GM12878 (cell line): ENCODE measurements around the gene IRGQ. TPM values are rescaled to one million over a fixed set of nuclear protein-coding genes. Genes with fewer than 3 reads are reported as not detected.
A peak's percentile ranks its signal among the peaks of the same experiment; 100 is the strongest.

Source experiments
- ATAC-seq: fragments of 200-7000 bp; cut with Tn5 transposase; 3 replicates; pipeline ENCODE4 v1.9.1; 2020; ENCODE audit warnings: mild to moderate bottlenecking, moderate library complexity
- BruUV-seq: library from RNA; stranded (reverse); fragments of 400-500 nt; replicated peaks from 2 replicates; lab custom pipeline; 2021; lab: Mats Ljungman, UMichigan
- CTCF ChIA-PET: fragments of 300-600 bp; sonication (Branson Sonifier 250); formaldehyde crosslinking; extraction: SDS; loops from one replicate; lab custom pipeline; 2021; ENCODE audit warnings: inconsistent platforms; lab: Yijun Ruan, JAX
- POLR2A ChIA-PET: fragments of 350-600 bp; formaldehyde crosslinking; extraction: SDS; loops from one replicate; lab custom pipeline; 2021; ENCODE audit warnings: inconsistent platforms; lab: Charles Lee
- RAD21 ChIA-PET: fragments of 300-600 bp; sonication (Branson Sonifier 250); formaldehyde crosslinking; loops from one replicate; lab custom pipeline; 2023; ENCODE audit warnings: antibody characterized with exemption; ENCODE audit not compliant: unreplicated experiment; lab: Charles Lee
- SMC1A ChIA-PET: fragments of 300-600 bp; sonication (Branson Sonifier 250); formaldehyde crosslinking; loops from one replicate; lab custom pipeline; 2023; ENCODE audit not compliant: unreplicated experiment, uncharacterized antibody; lab: Charles Lee
- DNase-seq: peaks from one replicate; pipeline ENCODE4 v3.0.0-alpha.2; 2011; ENCODE audit warnings: low read depth, low spot score
- FAIRE-seq: peaks from 3 replicates; lab custom pipeline; 2011; peaks lifted over from hg19 to GRCh38; lab: Jason Lieb, UNC
- H2AFZ ChIP-seq: 2 replicates; pipeline ENCODE4 v1.6.0; 2011; ENCODE audit warnings: low read depth, low read length, control low read depth; ENCODE audit not compliant: control insufficient read depth
- H3K27ac ChIP-seq: 2 replicates; pipeline ENCODE4 v1.5.1; 2011; ENCODE audit warnings: control low read depth; ENCODE audit not compliant: control insufficient read depth, insufficient read depth
- H3K27me3 ChIP-seq, 2 experiments: replicated peaks in 1 of 2; 2 replicates each; pipeline versions ENCODE4 v1.6.0 to v1.6.1; 2011; ENCODE audit warnings: low read length in 1 of 2; ENCODE audit not compliant: control insufficient read depth in 2 of 2, insufficient read depth in 2 of 2
- H3K36me3 ChIP-seq, 2 experiments: 2 replicates each; pipeline ENCODE4 v1.5.1; 2011; ENCODE audit warnings: low read length in 1 of 2; ENCODE audit not compliant: control insufficient read depth in 2 of 2, insufficient read depth in 2 of 2
- H3K4me1 ChIP-seq: 2 replicates; pipeline ENCODE4 v1.6.1; 2011; ENCODE audit warnings: mild to moderate bottlenecking, low read length, moderate library complexity, mixed read lengths; ENCODE audit not compliant: control insufficient read depth, insufficient read depth
- H3K4me2 ChIP-seq: 2 replicates; pipeline ENCODE4 v1.6.0; 2011; ENCODE audit warnings: control low read depth; ENCODE audit not compliant: control insufficient read depth, insufficient read depth
- H3K4me3 ChIP-seq: fragments of 200-600 bp; sonication (generic); 2 replicates; pipeline ENCODE4 v1.5.1; 2016
- H3K79me2 ChIP-seq: 2 replicates; pipeline ENCODE4 v1.6.0; 2011; ENCODE audit warnings: low read length; ENCODE audit not compliant: control insufficient read depth, insufficient read depth
- H3K9ac ChIP-seq: 2 replicates; pipeline ENCODE4 v1.8.0; 2011; ENCODE audit warnings: low read length, control low read depth, mixed read lengths; ENCODE audit not compliant: control insufficient read depth, insufficient read depth
- H3K9me3 ChIP-seq: replicated peaks from 3 replicates; pipeline ENCODE4 v1.5.1; 2011; ENCODE audit warnings: mild to moderate bottlenecking, low read length; ENCODE audit not compliant: control insufficient read depth, insufficient read depth
- H4K20me1 ChIP-seq: 2 replicates; pipeline ENCODE4 v1.6.0; 2011; ENCODE audit not compliant: control insufficient read depth, insufficient read depth
- EED ChIP-seq: sonication (generic); IDR thresholded peaks from 2 replicates; pipeline ENCODE4 v1.6.1; 2016; ENCODE audit warnings: antibody characterized with exemption, low read depth
- IKZF1 ChIP-seq: fragments of 450-650 bp; conservative IDR thresholded peaks from 2 replicates; pipeline ENCODE4 v1.6.1; 2017; ENCODE audit warnings: antibody characterized with exemption, mild to moderate bottlenecking
- MEF2B ChIP-seq: fragments of 450-650 bp; IDR thresholded peaks from 2 replicates; pipeline ENCODE4 v1.6.1; 2018; ENCODE audit warnings: mild to moderate bottlenecking, moderate library complexity; ENCODE audit not compliant: partially characterized antibody, poor library complexity, severe bottlenecking
- NFYA ChIP-seq: IDR thresholded peaks from 2 replicates; pipeline ENCODE4 v1.6.1; 2011; ENCODE audit warnings: low read depth, mild to moderate bottlenecking, low read length, improper control_type of control experiment, borderline replicate concordance
- NR2C2 ChIP-seq: IDR thresholded peaks from 2 replicates; pipeline ENCODE4 v1.6.1; 2011; ENCODE audit warnings: borderline replicate concordance, low read depth; ENCODE audit not compliant: control insufficient read depth, insufficient read length
- NRF1 ChIP-seq: conservative IDR thresholded peaks from 2 replicates; pipeline ENCODE4 v1.6.1; 2011; ENCODE audit warnings: mild to moderate bottlenecking, low read depth, low read length, improper control_type of control experiment
- PAX5 ChIP-seq: IDR thresholded peaks from 2 replicates; pipeline ENCODE4 v1.6.1; 2011; ENCODE audit warnings: low read depth, low read length, borderline replicate concordance
- PAX8 ChIP-seq: fragments of 450-650 bp; IDR thresholded peaks from 2 replicates; pipeline ENCODE4 v1.6.1; 2017; ENCODE audit warnings: mild to moderate bottlenecking, moderate library complexity
- RAD21 ChIP-seq: IDR thresholded peaks from 2 replicates; pipeline ENCODE4 v1.6.1; 2011; ENCODE audit warnings: mild to moderate bottlenecking, low read depth, low read length, moderate library complexity; ENCODE audit not compliant: insufficient read depth
- RCOR1 ChIP-seq: conservative IDR thresholded peaks from 2 replicates; pipeline ENCODE4 v1.6.1; 2012; ENCODE audit warnings: low read depth, low read length, improper control_type of control experiment
- SIX5 ChIP-seq: IDR thresholded peaks from 2 replicates; pipeline ENCODE4 v1.6.1; 2011; ENCODE audit warnings: mild to moderate bottlenecking, low read depth, low read length, moderate library complexity; ENCODE audit not compliant: severe bottlenecking
- SMAD5 ChIP-seq: IDR thresholded peaks from 2 replicates; pipeline ENCODE4 v1.6.1; 2016; ENCODE audit warnings: antibody characterized with exemption, low read depth
- SPI1 ChIP-seq: IDR thresholded peaks from 2 replicates; pipeline ENCODE4 v1.6.1; 2011; ENCODE audit warnings: low read depth, mild to moderate bottlenecking, low read length, moderate library complexity, borderline replicate concordance; ENCODE audit not compliant: insufficient read depth
- STAT3 ChIP-seq: IDR thresholded peaks from 2 replicates; pipeline ENCODE4 v1.6.1; 2011; ENCODE audit warnings: low read depth, low read length, improper control_type of control experiment
- ZNF622 ChIP-seq: fragments of 450-650 bp; IDR thresholded peaks from 2 replicates; pipeline ENCODE4 v1.6.1; 2017; ENCODE audit warnings: mild to moderate bottlenecking, inconsistent platforms
- WGBS: methylation state at CpG from one replicate; pipeline ENCODE4 v1.1.6; 2016; ENCODE audit warnings: low lambda C conversion rate; ENCODE audit not compliant: insufficient replicate concordance, insufficient coverage; ENCODE audit errors: missing lambda C conversion rate; 5-methylcytosine and 5-hydroxymethylcytosine counted together
- in situ Hi-C: fragments of 300-500 bp; cut with MboI; formaldehyde crosslinking; loops from 9 replicates; pipeline ENCODE4 v1.14.3; 2018; ENCODE audit warnings: mixed read lengths
- intact Hi-C: fragments of 100-400 bp; cut with micrococcal nuclease; formaldehyde crosslinking; loops from one replicate; pipeline ENCODE4 v1.14.2; 2022; ENCODE audit not compliant: unreplicated experiment
- polyA plus RNA-seq, 11 experiments: library from polyadenylated mRNA; depleted of rRNA in 4 of 11; unstranded in 6 of 11; stranded (reverse) in 5 of 11; fragments of >200 nt; fragmentation: Nextera tagmentation in 4 of 11; fragmentation: Illumina TruSeq in 1 of 11; extraction: Ambion mirVana in 4 of 11; extraction: Trizol in 1 of 11; gene quantifications; 1 replicate in 1 of 11; 2 replicates in 10 of 11; pipeline versions ENCODE4 v1.2.1 to v1.2.3, GENCODE V29; 2011 to 2016; ENCODE audit warnings: inconsistent platforms in 2 of 11, missing spikeins in 2 of 11, low read depth in 1 of 11
- total RNA-seq, 4 experiments: library from RNA; depleted of rRNA in 3 of 4; stranded (reverse); fragments of >200 nt in 3 of 4; fragmentation: Illumina TruSeq in 1 of 4; extraction: Trizol in 1 of 4; gene quantifications; 2 replicates each; pipeline versions ENCODE4 v1.2.1 to v1.2.3, GENCODE V29; 2013 to 2021
- TF ChIP-seq, protein P1 (sequence below): fragments of 450-650 bp; IDR thresholded peaks from 2 replicates; pipeline ENCODE4 v1.6.1; 2017; ENCODE audit warnings: low read depth, mild to moderate bottlenecking, moderate library complexity
- TF ChIP-seq, protein P2 (sequence below): IDR thresholded peaks from 2 replicates; pipeline ENCODE4 v1.6.1; 2011; ENCODE audit warnings: borderline replicate concordance, low read depth, mild to moderate bottlenecking, moderate library complexity, low read length; ENCODE audit not compliant: insufficient read depth, poor library complexity, severe bottlenecking

Gene IRGQ
- total and polyA plus RNA-seq, 10 of the 15 experiments (the other 5 are each of a cell fraction or from before 2014, with no cell fraction given) = 3.3 to 20.8 (median 9.0) TPM

DNA sequence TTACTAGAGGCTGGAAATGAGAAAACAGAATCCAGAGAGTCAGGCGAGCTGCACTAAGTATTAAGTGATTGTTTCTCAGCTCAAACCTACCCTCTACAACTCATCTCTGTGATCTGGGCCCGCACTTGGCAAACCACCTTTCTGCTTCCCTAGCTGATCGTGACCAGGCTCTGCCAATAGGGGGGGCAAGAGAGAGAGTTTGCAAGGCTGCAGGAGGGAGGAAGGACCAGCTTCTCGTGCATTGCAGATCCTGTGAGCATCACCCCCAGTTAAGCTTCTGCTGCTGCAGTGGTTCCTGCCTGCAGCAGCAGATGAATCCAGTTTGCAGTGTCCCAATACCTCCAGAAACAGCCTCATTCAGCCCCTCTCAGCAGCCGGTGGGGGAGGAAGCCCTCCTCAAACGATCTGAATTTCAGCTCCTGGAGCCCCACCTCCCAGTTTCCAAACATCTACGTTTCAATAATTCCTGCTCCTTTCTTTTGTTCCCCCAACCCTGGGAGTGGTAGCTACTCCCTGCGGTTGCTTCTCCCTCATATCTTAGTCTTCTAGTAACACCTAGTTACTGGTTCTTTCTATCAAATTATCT lies 40.7 kb downstream of the IRGQ start (continued):
- peak; percentile 75 for TF ChIP-seq RAD21
- TF ChIP-seq, all 136 proteins: peak for 4

DNA sequence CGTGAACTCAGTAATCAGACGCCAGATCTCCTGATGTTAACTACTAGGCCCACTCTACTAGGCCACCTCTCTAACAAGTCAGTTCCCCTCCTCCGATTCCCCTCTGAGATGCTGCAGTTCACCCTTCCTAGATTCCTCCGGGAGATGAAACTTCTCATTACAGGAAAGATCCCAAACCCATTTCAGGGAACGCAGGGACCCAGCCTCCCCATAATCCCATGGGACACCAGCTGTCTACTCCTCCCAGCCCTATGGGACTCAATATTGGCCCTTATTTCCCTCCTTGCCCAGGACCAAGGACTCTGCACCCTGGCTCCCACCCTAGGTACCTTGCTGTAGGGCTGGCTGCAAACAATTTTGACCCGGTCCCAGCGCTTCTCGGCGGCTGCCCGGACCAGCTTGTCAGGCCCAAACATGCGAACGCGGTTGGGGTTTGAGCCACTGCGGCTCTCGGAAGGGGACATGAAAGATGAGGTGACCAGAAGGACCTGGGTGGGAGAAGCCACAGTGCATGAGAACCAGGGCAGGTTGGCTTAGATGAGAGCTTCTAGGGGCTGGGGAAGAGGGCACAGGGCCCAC lies 41.5 kb downstream of the IRGQ start:
- Histone ChIP-seq H3K4me1 (no peaks in the 10 kb centered on the region), H3K4me3 (no peak overlapping the region), H4K20me1 (no peaks in the 10 kb centered on the region), H3K9me3 (no peaks in the 10 kb centered on the region), H3K36me3 (peaks cover 11 to 13% of the 10 kb centered on the region in 2 experiments; a peak in 3 of 4 replicates), H3K4me2 (no peak overlapping the region), H3K27ac (no peak overlapping the region), H3K79me2 (no peaks in the 10 kb centered on the region), H2AFZ (no peak overlapping the region), H3K27me3 (no peaks in the 10 kb centered on the region), H3K9ac (no peak overlapping the region)
- ChIA-PET SMC1A (interaction anchor here (0.8 to 3.4 kb wide), 17 partner anchors 9 to 252 kb away, joined by 3 to 59 read pairs (median 4); partner anchors contain the start of genes IRGQ, ZNF575 and ZNF576), CTCF (interaction anchor here (0.5 to 10.1 kb wide), 29 partner anchors 9 to 519 kb away, joined by 3 to 169 read pairs (median 6); partner anchors contain the start of genes IRGQ, PINLYP, XRCC1 and ZNF428), POLR2A (no interaction called here), RAD21 (interaction anchor here (0.6 to 4.8 kb wide), 8 partner anchors 17 to 255 kb away, joined by 3 to 92 read pairs (median 4); partner anchors contain the start of genes IRGQ and ZNF576)
- no peak for TF ChIP-seq NRF1
- TF ChIP-seq, protein P1, sequence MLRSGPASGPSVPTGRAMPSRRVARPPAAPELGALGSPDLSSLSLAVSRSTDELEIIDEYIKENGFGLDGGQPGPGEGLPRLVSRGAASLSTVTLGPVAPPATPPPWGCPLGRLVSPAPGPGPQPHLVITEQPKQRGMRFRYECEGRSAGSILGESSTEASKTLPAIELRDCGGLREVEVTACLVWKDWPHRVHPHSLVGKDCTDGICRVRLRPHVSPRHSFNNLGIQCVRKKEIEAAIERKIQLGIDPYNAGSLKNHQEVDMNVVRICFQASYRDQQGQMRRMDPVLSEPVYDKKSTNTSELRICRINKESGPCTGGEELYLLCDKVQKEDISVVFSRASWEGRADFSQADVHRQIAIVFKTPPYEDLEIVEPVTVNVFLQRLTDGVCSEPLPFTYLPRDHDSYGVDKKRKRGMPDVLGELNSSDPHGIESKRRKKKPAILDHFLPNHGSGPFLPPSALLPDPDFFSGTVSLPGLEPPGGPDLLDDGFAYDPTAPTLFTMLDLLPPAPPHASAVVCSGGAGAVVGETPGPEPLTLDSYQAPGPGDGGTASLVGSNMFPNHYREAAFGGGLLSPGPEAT = no peak
- TF ChIP-seq MEF2B = no peak
- TF ChIP-seq SMAD5 = no peak
- no peak for TF ChIP-seq NFYA
- TF ChIP-seq NR2C2 = no peak
- TF ChIP-seq STAT3 = no peak
- no peak for TF ChIP-seq PAX5
- TF ChIP-seq, protein P2, sequence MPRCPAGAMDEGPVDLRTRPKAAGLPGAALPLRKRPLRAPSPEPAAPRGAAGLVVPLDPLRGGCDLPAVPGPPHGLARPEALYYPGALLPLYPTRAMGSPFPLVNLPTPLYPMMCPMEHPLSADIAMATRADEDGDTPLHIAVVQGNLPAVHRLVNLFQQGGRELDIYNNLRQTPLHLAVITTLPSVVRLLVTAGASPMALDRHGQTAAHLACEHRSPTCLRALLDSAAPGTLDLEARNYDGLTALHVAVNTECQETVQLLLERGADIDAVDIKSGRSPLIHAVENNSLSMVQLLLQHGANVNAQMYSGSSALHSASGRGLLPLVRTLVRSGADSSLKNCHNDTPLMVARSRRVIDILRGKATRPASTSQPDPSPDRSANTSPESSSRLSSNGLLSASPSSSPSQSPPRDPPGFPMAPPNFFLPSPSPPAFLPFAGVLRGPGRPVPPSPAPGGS = no peak
- TF ChIP-seq SIX5 = no peak
- TF ChIP-seq PAX8 = no peak
- TF ChIP-seq EED = no peak
- TF ChIP-seq IKZF1 = no peak
- no peak for TF ChIP-seq ZNF622
- no peak for TF ChIP-seq RCOR1
- no peak for TF ChIP-seq SPI1
- no peak for DNase-seq
- intact Hi-C loops (no loop called here), in situ Hi-C loops (no loop called here)
- no peak for ATAC-seq
- FAIRE-seq = no peak
- no TSS peak for BruUV-seq
- 95% methylated on average over 15 of the region's 15 CpGs for WGBS
